Gastrocnemius medialis (tissue), 4 donors: Measurements from ENCODE around the gene ASXL1. TPM values are rescaled to one million over a fixed set of nuclear protein-coding genes. Genes with fewer than 3 reads are reported as not detected.

Experiments used
- ATAC-seq, 2 donors: fragments of 150-250 bp; one replicate each; pipeline ENCODE4 v1.9.1; 2016
- DNase-seq, 2 donors: peaks; one replicate each; pipeline ENCODE4 v3.0.0-alpha.2; 2019
- H3K27ac ChIP-seq, 4 donors: fragments of 200-600 bp; sonication (generic); 1 replicate in 1 of 4; 2 replicates in 3 of 4; pipeline ENCODE4 v1.5.1; 2016 to 2018; ENCODE audit warnings: mild to moderate bottlenecking in 2 of 4, moderate library complexity in 1 of 4
- H3K27me3 ChIP-seq, 3 donors: fragments of 200-600 bp; sonication (generic) in 2 of 3; 1 replicate in 1 of 3; 2 replicates in 2 of 3; pipeline versions ENCODE4 v1.5.1 to v1.6.0; 2016 to 2019; ENCODE audit warnings: mild to moderate bottlenecking in 1 of 3, moderate library complexity in 1 of 3
- H3K36me3 ChIP-seq, 2 donors: fragments of 200-600 bp; sonication (generic) in 1 of 2; one replicate each; pipeline ENCODE4 v1.5.1; 2017 to 2018
- H3K4me1 ChIP-seq, 2 donors: fragments of 200-600 bp; sonication (generic) in 1 of 2; one replicate each; pipeline ENCODE4 v1.5.1; 2016 to 2017; ENCODE audit warnings: mild to moderate bottlenecking in 2 of 2
- H3K4me3 ChIP-seq, 4 donors: fragments of 200-600 bp; sonication (generic) in 3 of 4; 1 replicate in 1 of 4; 2 replicates in 3 of 4; pipeline ENCODE4 v1.5.1; 2016 to 2019; ENCODE audit warnings: mild to moderate bottlenecking in 2 of 4
- H3K9me3 ChIP-seq, 3 donors: fragments of 200-600 bp; sonication (generic) in 2 of 3; 1 replicate in 1 of 3; 2 replicates in 2 of 3; pipeline ENCODE4 v1.5.1; 2016 to 2019
- POLR2A ChIP-seq, 2 donors: fragments of 450-650 bp; IDR thresholded peaks; one replicate each; pipeline ENCODE4 v1.6.1; 2017; ENCODE audit warnings: antibody characterized with exemption in 2 of 2, mild to moderate bottlenecking in 2 of 2, moderate library complexity in 2 of 2
- in situ Hi-C, 4 donors: fragments of 200-750 bp; cut with MboI; loops; one replicate each; pipeline versions ENCODE4 v1.15.0 to v1.8.0; 2017; ENCODE audit warnings: low sequenced_read_pairs in 4 of 4
- intact Hi-C: fragments of 100-400 bp; cut with DNase I; formaldehyde crosslinking; loops from one replicate; pipeline ENCODE4 v1.15.1; 2023; ENCODE audit warnings: low total_unique reads
- total RNA-seq, 4 donors: library from RNA; depleted of rRNA; stranded (reverse); fragments of >200 nt; gene quantifications; one replicate each; pipeline versions ENCODE4 v1.1.0 to v1.2.3, GENCODE V29; 2016
- TF ChIP-seq, protein P1 (sequence below), 5 experiments: fragments of 450-650 bp in 3 of 5; fragments of 200-600 bp in 2 of 5; sonication (generic) in 2 of 5; IDR thresholded peaks in 4 of 5; conservative IDR thresholded peaks in 1 of 5; 1 replicate in 4 of 5; 2 replicates in 1 of 5; pipeline ENCODE4 v1.5.1; 2016 to 2019; ENCODE audit warnings: antibody characterized with exemption in 5 of 5, mild to moderate bottlenecking in 3 of 5, moderate library complexity in 3 of 5

The ASXL1 gene
- total RNA-seq, 4 donors from 2014 or later = 21.8 to 36.6 (median 28.4) TPM

DNA sequence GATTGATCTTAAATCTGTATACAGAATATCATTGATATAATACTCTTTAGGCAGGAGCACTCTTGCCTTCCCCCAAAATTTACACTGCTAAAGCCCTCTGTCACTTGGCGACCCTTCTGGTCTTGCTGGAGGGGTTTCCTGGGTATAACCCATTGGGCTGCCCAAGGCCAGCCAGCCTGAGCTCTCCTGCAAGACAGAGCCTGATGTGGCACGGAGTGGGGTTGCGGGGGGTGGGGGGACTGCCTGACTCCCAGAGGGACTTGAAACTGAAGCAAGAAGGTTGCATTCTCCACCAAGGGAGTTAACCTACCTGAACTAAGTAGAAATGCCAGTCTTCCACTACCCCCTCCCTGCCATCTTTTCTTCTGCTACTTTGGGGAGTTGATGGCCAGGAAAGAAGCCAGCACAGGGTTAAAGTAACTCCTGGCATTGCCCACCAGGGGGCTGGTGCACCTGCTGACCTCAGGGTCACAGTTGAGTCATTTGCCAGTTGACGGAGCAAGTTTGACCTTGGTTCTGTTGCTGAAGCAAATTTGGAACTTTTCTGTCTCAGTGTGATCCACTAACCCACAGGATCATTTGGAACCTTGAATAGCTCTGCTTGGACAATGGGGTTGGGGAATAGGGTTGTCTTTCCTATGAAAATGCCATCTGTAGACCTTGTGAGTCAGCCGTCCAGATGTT is 79.4 kb downstream of the ASXL1 start:
- TF ChIP-seq POLR2A (IDR thresholded peaks at IDR 0.05) = no peak
- TF ChIP-seq, protein P1, sequence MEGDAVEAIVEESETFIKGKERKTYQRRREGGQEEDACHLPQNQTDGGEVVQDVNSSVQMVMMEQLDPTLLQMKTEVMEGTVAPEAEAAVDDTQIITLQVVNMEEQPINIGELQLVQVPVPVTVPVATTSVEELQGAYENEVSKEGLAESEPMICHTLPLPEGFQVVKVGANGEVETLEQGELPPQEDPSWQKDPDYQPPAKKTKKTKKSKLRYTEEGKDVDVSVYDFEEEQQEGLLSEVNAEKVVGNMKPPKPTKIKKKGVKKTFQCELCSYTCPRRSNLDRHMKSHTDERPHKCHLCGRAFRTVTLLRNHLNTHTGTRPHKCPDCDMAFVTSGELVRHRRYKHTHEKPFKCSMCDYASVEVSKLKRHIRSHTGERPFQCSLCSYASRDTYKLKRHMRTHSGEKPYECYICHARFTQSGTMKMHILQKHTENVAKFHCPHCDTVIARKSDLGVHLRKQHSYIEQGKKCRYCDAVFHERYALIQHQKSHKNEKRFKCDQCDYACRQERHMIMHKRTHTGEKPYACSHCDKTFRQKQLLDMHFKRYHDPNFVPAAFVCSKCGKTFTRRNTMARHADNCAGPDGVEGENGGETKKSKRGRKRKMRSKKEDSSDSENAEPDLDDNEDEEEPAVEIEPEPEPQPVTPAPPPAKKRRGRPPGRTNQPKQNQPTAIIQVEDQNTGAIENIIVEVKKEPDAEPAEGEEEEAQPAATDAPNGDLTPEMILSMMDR (IDR thresholded peaks at IDR 0.05 in 4 of 5, conservative IDR thresholded peaks at IDR 0.05 in 1 of 5) = no peak
- in situ Hi-C loops = no loop called here

DNA sequence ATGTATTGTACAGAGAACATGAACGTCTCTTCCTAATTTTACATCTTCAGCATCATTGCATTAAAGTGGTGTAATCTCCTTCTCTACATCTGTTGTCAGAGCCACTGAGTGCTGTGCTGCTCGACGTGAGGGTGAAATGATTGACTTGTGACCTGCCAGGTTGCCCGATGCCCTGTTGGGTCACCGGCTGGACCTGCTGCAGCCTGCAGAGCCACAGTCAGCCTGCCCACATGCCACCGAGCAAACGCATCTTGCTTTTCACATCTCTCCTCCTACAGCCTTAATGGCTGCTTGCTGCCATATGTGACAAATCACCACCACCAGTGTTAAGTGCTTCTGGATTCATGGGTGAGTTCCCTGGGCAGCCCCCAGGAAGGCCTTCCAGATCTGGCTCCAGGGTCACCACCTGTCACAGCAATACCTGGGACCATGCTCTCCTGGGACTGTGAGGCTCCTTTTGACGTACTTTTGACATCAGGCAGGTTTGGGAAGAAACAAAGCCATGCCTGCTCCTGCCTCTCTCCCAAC is 80.3 kb downstream of the ASXL1 start:
- in situ Hi-C loops (no loop called here), intact Hi-C loops (no loop called here)
- Histone ChIP-seq H3K4me3 (no peak overlapping the region), H3K36me3 (peaks cover 0 to 53% of the 10 kb centered on the region in 2 donors), H3K27ac (no peak overlapping the region), H3K9me3 (no peaks in the 10 kb centered on the region), H3K27me3 (no peaks in the 10 kb centered on the region), H3K4me1 (peaks cover 2 to 4% of the 10 kb centered on the region in 2 donors)
- TF ChIP-seq POLR2A (IDR thresholded peaks at IDR 0.05) = no peak
- TF ChIP-seq, protein P1 (IDR thresholded peaks at IDR 0.05 in 4 of 5, conservative IDR thresholded peaks at IDR 0.05 in 1 of 5) = no peak
- DNase-seq (no peak), ATAC-seq (no peak)

More for the DNA sequence above, 79.4 kb downstream of the ASXL1 start:
- intact Hi-C loops = no loop called here
- no peak overlapping the region for H3K27ac ChIP-seq
- H3K36me3 ChIP-seq = peaks cover 0 to 61% of the 10 kb centered on the region in 2 donors
- ATAC-seq (no peak), DNase-seq (no peak)
- H3K4me3 ChIP-seq = no peak overlapping the region
- H3K9me3 ChIP-seq = no peaks in the 10 kb centered on the region
- H3K4me1 ChIP-seq = peaks cover 2 to 4% of the 10 kb centered on the region in 2 donors
- no peaks in the 10 kb centered on the region for H3K27me3 ChIP-seq

DNA sequence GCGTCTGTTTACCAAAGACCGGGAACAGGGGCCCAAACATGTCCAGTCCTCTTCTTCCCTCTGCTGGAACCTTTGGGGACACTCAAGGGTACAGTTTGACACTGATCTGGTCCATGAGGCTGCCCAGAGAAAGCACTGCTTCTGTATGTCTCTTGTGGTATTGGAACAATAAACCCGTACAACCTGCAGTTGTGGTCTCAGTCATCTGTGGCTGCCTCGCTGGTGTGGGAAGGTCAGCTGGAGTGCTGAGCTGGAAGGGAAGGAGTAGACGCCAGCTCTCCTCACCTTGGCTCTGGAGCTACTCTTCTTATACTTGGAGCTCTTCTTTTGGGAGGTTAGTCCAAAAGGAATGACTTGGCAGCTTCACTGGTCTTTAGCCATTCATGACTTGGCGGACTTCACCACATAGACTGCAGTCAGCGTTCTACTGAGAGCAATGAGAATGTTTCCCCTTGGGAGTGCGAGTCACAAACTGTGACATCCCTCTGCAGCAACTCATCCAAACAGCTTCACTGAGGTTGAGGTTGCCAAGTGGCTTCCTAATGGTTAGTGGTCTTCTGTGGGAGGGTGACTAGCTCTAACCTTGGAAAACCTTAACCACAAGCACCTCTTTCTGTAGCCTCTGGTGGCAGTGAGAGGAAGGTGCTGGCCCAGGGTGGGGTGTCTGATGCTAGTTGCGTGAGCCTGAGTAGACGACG is 81.2 kb downstream of the ASXL1 start:
- H3K4me1 ChIP-seq = peaks cover 0 to 4% of the 10 kb centered on the region in 2 donors
- H3K4me3 ChIP-seq = no peak overlapping the region
- no peak for DNase-seq
- intact Hi-C loops (no loop called here), in situ Hi-C loops (no loop called here)
- no peak overlapping the region for H3K27ac ChIP-seq
- H3K27me3 ChIP-seq = no peaks in the 10 kb centered on the region
- peaks cover 0 to 44% of the 10 kb centered on the region in 2 donors for H3K36me3 ChIP-seq
- TF ChIP-seq POLR2A (IDR thresholded peaks at IDR 0.05) = no peak
- TF ChIP-seq, protein P1 (IDR thresholded peaks at IDR 0.05 in 4 of 5, conservative IDR thresholded peaks at IDR 0.05 in 1 of 5) = no peak
- no peaks in the 10 kb centered on the region for H3K9me3 ChIP-seq
- peak in 1 of 2 donors; percentile 27 for ATAC-seq

DNA sequence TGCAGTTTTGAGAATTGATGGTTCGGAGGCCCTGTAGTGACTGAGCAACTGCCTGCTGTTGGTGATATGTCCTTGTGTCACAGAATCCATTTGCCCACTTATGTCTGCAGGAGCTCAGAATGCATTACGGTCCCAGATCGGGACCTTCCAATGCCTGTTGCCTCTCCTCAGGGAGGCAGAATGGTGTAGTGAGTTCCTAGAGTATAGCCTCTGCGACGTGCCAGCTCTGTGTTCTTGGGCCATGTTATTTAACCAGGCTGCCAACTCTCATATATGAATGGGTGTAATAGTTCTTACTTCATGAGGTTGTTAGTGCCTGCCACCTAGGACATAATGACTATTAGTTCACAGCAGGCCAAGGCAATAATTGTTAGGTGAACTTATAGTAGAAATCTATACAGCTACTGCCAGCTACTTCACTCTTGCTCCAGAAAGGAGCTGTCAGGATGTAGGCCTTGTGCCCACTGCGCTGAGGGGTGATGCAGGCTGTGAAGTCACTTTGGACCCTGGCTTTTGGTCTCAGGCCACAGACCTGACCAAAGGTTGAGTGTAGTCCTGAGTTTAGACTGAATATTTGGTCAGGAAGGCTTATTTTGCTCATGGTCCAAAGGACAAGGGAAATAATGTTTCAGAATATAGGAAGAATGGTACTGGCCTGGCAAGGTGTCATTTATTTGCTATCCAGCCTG is 82.1 kb downstream of the ASXL1 start:
- H3K36me3 ChIP-seq = peaks cover 0 to 34% of the 10 kb centered on the region in 2 donors
- TF ChIP-seq, protein P1 (IDR thresholded peaks at IDR 0.05 in 4 of 5, conservative IDR thresholded peaks at IDR 0.05 in 1 of 5) = no peak
- TF ChIP-seq POLR2A (IDR thresholded peaks at IDR 0.05) = no peak
- H3K4me1 ChIP-seq = peaks cover 0 to 4% of the 10 kb centered on the region in 2 donors
- in situ Hi-C loops = no loop called here
- DNase-seq = no peak
- ATAC-seq = no peak
- no peak overlapping the region for H3K4me3 ChIP-seq
- no peaks in the 10 kb centered on the region for H3K9me3 ChIP-seq
- H3K27ac ChIP-seq = no peak overlapping the region
- no peaks in the 10 kb centered on the region for H3K27me3 ChIP-seq
- intact Hi-C loops = no loop called here
